ENCODE data around the gene PRM1. TPM values are rescaled to one million over a fixed set of nuclear protein-coding genes. Genes with fewer than 3 reads are reported as not detected.

The PRM1 gene
- total RNA-seq, 2 experiments from 2014 or later, result not detected

GRCh38 chr16:11323551-11324336 lies 42.6 kb upstream of the PRM1 start:
- Mint-ChIP-seq H3K27me3 (ENCODE audit: low read depth) (no peaks in the 10 kb centered on the region), H3K4me1 (ENCODE audit: low read depth) (peaks cover 63% of the 10 kb centered on the region), H3K9me3 (ENCODE audit: insufficient read depth) (no peaks in the 10 kb centered on the region), H3K36me3 (ENCODE audit: low read depth) (peaks cover 9% of the 10 kb centered on the region), H3K27ac (peak overlapping the region; percentile 63), H3K4me3 (no peak overlapping the region)
- DNase-seq, result no peak
- ATAC-seq, result no peak
- CTCF ChIA-PET, result interaction anchor here (1.2 kb wide), 1 partner anchor 67 kb away, joined by 4 read pairs; the partner anchor contains the start of gene SOCS1
- POLR2A ChIA-PET, result interaction anchor here (2.4 kb wide), 1 partner anchor 68 kb away, joined by 6 read pairs; the partner anchor contains the start of gene SOCS1

- Mint-ChIP-seq H3K27ac (peak overlapping the region; percentile 78), H3K9me3 (ENCODE audit: insufficient read depth) (no peaks in the 10 kb centered on the region)
Measured at GRCh38 chr16:11322823-11323222, 41.7 kb upstream of the PRM1 start.

GRCh38 chr16:11321662-11322061 lies 40.5 kb upstream of the PRM1 start:
- no peaks in the 10 kb centered on the region for H3K27me3 Mint-ChIP-seq (ENCODE audit: low read depth)
- H3K36me3 Mint-ChIP-seq (ENCODE audit: low read depth), result peaks cover 2% of the 10 kb centered on the region
- no peak overlapping the region for H3K4me3 Mint-ChIP-seq
- no peak for DNase-seq
- H3K9me3 Mint-ChIP-seq (ENCODE audit: insufficient read depth), result no peaks in the 10 kb centered on the region
- ATAC-seq, result no peak
- CTCF ChIA-PET, result interaction anchor here (1.5 kb wide), 1 partner anchor 35 kb away, joined by 4 read pairs; no protein-coding TSS in a partner anchor
- peaks cover 51% of the 10 kb centered on the region for H3K4me1 Mint-ChIP-seq (ENCODE audit: low read depth)
- POLR2A ChIA-PET, result no interaction called here
- no peak overlapping the region for H3K27ac Mint-ChIP-seq

More at GRCh38 chr16:11322823-11323222, 41.7 kb upstream of the PRM1 start:
- Mint-ChIP-seq H3K4me3 (no peak overlapping the region), H3K36me3 (ENCODE audit: low read depth) (peaks cover 9% of the 10 kb centered on the region), H3K27me3 (ENCODE audit: low read depth) (no peaks in the 10 kb centered on the region), H3K4me1 (ENCODE audit: low read depth) (peaks cover 59% of the 10 kb centered on the region)
- DNase-seq, result no peak
- ChIA-PET CTCF (no interaction called here), POLR2A (no interaction called here)
- ATAC-seq, result no peak

GRCh38 chr16:11320170-11320569 lies 39.0 kb upstream of the PRM1 start:
- POLR2A ChIA-PET, result no interaction called here
- Mint-ChIP-seq H3K27ac (no peak overlapping the region), H3K27me3 (ENCODE audit: low read depth) (no peaks in the 10 kb centered on the region), H3K9me3 (ENCODE audit: insufficient read depth) (no peaks in the 10 kb centered on the region), H3K4me3 (no peak overlapping the region), H3K36me3 (ENCODE audit: low read depth) (peaks cover 2% of the 10 kb centered on the region), H3K4me1 (ENCODE audit: low read depth) (peaks cover 47% of the 10 kb centered on the region)
- no peak for ATAC-seq
- DNase-seq, result no peak
- CTCF ChIA-PET, result interaction anchor here (1.5 kb wide), 1 partner anchor 36 kb away, joined by 4 read pairs; no protein-coding TSS in a partner anchor

- POLR2A ChIA-PET, result interaction anchor here (2.0 kb wide), 1 partner anchor 13 kb away, joined by 8 read pairs; no protein-coding TSS in a partner anchor
- DNase-seq, result no peak
Measured at GRCh38 chr16:11319529-11320146, 38.5 kb upstream of the PRM1 start.

GRCh38 chr16:11318817-11319216 lies 37.7 kb upstream of the PRM1 start:
- no peaks in the 10 kb centered on the region for H3K9me3 Mint-ChIP-seq (ENCODE audit: insufficient read depth)
- H3K4me1 Mint-ChIP-seq (ENCODE audit: low read depth), result peaks cover 50% of the 10 kb centered on the region
- DNase-seq (no peak), ATAC-seq (no peak)
- H3K4me3 Mint-ChIP-seq, result no peak overlapping the region
- ChIA-PET POLR2A (interaction anchor here (2.0 kb wide), 1 partner anchor 14 kb away, joined by 8 read pairs; no protein-coding TSS in a partner anchor), CTCF (no interaction called here)
- H3K27ac Mint-ChIP-seq, result no peak overlapping the region
- H3K36me3 Mint-ChIP-seq (ENCODE audit: low read depth), result peaks cover 2% of the 10 kb centered on the region
- no peaks in the 10 kb centered on the region for H3K27me3 Mint-ChIP-seq (ENCODE audit: low read depth)

More at GRCh38 chr16:11319529-11320146, 38.5 kb upstream of the PRM1 start:
- H3K4me1 Mint-ChIP-seq (ENCODE audit: low read depth), result peaks cover 46% of the 10 kb centered on the region
- no peak overlapping the region for H3K4me3 Mint-ChIP-seq
- CTCF ChIA-PET, result no interaction called here
- H3K36me3 Mint-ChIP-seq (ENCODE audit: low read depth), result peaks cover 2% of the 10 kb centered on the region
- H3K27me3 Mint-ChIP-seq (ENCODE audit: low read depth), result no peaks in the 10 kb centered on the region
- no peak for ATAC-seq
- H3K9me3 Mint-ChIP-seq (ENCODE audit: insufficient read depth), result no peaks in the 10 kb centered on the region
- peak overlapping the region; percentile 25 for H3K27ac Mint-ChIP-seq

- Mint-ChIP-seq H3K27me3 (ENCODE audit: low read depth) (no peaks in the 10 kb centered on the region), H3K36me3 (ENCODE audit: low read depth) (peaks cover 2% of the 10 kb centered on the region), H3K4me1 (ENCODE audit: low read depth) (peaks cover 61% of the 10 kb centered on the region), H3K27ac (no peak overlapping the region), H3K9me3 (ENCODE audit: insufficient read depth) (no peaks in the 10 kb centered on the region), H3K4me3 (no peak overlapping the region)
- ATAC-seq (no peak), DNase-seq (no peak)
- POLR2A ChIA-PET, result no interaction called here
- CTCF ChIA-PET, result no interaction called here
Measured at GRCh38 chr16:11316331-11317015, 35.3 kb upstream of the PRM1 start.

GRCh38 chr16:11315510-11315909 lies 34.4 kb upstream of the PRM1 start:
- Mint-ChIP-seq H3K4me1 (ENCODE audit: low read depth) (peaks cover 70% of the 10 kb centered on the region), H3K27ac (no peak overlapping the region), H3K27me3 (ENCODE audit: low read depth) (no peaks in the 10 kb centered on the region), H3K4me3 (no peak overlapping the region), H3K9me3 (ENCODE audit: insufficient read depth) (no peaks in the 10 kb centered on the region), H3K36me3 (ENCODE audit: low read depth) (peaks cover 2% of the 10 kb centered on the region)
- ChIA-PET POLR2A (no interaction called here), CTCF (no interaction called here)
- ATAC-seq, result no peak
- no peak for DNase-seq

- H3K27ac Mint-ChIP-seq, result peak overlapping the region; percentile 10
- no peak overlapping the region for H3K4me3 Mint-ChIP-seq
- ChIA-PET POLR2A (no interaction called here), CTCF (no interaction called here)
- H3K4me1 Mint-ChIP-seq (ENCODE audit: low read depth), result peaks cover 74% of the 10 kb centered on the region
- H3K36me3 Mint-ChIP-seq (ENCODE audit: low read depth), result peaks cover 2% of the 10 kb centered on the region
- no peaks in the 10 kb centered on the region for H3K9me3 Mint-ChIP-seq (ENCODE audit: insufficient read depth)
- DNase-seq, result no peak
- no peaks in the 10 kb centered on the region for H3K27me3 Mint-ChIP-seq (ENCODE audit: low read depth)
- ATAC-seq, result no peak
Measured at GRCh38 chr16:11314309-11314894, 33.3 kb upstream of the PRM1 start.

- CTCF ChIA-PET, result interaction anchor here (0.6 to 0.7 kb wide), 3 partner anchors 15 to 267 kb away, joined by 3 read pairs; no protein-coding TSS in a partner anchor
- no peak for ATAC-seq
- H3K4me3 Mint-ChIP-seq, result no peak overlapping the region
- no peak for DNase-seq
- H3K27ac Mint-ChIP-seq, result peak overlapping the region; percentile 10
- peaks cover 77% of the 10 kb centered on the region for H3K4me1 Mint-ChIP-seq (ENCODE audit: low read depth)
- no peaks in the 10 kb centered on the region for H3K27me3 Mint-ChIP-seq (ENCODE audit: low read depth)
- H3K9me3 Mint-ChIP-seq (ENCODE audit: insufficient read depth), result no peaks in the 10 kb centered on the region
- POLR2A ChIA-PET, result interaction anchor here (0.6 kb wide), 1 partner anchor 399 kb away, joined by 3 read pairs; no protein-coding TSS in a partner anchor
- no peaks in the 10 kb centered on the region for H3K36me3 Mint-ChIP-seq (ENCODE audit: low read depth)
Measured at GRCh38 chr16:11313493-11314308, 32.6 kb upstream of the PRM1 start.

All from activated CD8-positive, alpha-beta T cell treated with anti-CD3 and anti-CD28 coated beads, Interleukin-2, amount 10 ng/mL, durations not matched to agents 7 days and 5 days (primary cell).